ENCODE results near the gene VAV2.

VAV2 gene

GRCh38 chr9:133752739-133753446, 239.2 kb downstream of the VAV2 start:
- ATAC-seq, result no peak

GRCh38 chr9:133750982-133751649, 241.0 kb downstream of the VAV2 start:
- no peak; the same call in 2 of the 3 replicates for ATAC-seq
- no peak for TF ChIP-seq OSR1 (CRISPR knock-in tag; IDR thresholded peaks at IDR 0.05)
- TF ChIP-seq, protein P1, sequence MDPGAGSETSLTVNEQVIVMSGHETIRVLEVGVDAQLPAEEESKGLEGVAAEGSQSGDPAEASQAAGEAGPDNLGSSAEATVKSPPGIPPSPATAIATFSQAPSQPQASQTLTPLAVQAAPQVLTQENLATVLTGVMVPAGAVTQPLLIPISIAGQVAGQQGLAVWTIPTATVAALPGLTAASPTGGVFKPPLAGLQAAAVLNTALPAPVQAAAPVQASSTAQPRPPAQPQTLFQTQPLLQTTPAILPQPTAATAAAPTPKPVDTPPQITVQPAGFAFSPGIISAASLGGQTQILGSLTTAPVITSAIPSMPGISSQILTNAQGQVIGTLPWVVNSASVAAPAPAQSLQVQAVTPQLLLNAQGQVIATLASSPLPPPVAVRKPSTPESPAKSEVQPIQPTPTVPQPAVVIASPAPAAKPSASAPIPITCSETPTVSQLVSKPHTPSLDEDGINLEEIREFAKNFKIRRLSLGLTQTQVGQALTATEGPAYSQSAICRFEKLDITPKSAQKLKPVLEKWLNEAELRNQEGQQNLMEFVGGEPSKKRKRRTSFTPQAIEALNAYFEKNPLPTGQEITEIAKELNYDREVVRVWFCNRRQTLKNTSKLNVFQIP (CRISPR knock-in tag; IDR thresholded peaks at IDR 0.05; ENCODE audit: borderline replicate concordance, low read depth), result no peak
- TF ChIP-seq ZFP3 (CRISPR knock-in tag; IDR thresholded peaks at IDR 0.05), result no peak
- TF ChIP-seq ZNF8 (CRISPR knock-in tag; IDR thresholded peaks at IDR 0.05), result no peak
- TF ChIP-seq ESRRG (CRISPR knock-in tag; IDR thresholded peaks at IDR 0.05), result no peak
- TF ChIP-seq CSRNP3 (CRISPR knock-in tag; IDR thresholded peaks at IDR 0.05), result no peak
- TF ChIP-seq ARNTL (CRISPR knock-in tag; IDR thresholded peaks at IDR 0.05; ENCODE audit: borderline replicate concordance, low read depth), result no peak
- TF ChIP-seq ISL1 (CRISPR knock-in tag; IDR thresholded peaks at IDR 0.05), result no peak
- TF ChIP-seq ZFP30 (CRISPR knock-in tag; IDR thresholded peaks at IDR 0.05), result no peak
- TF ChIP-seq SNAI2 (CRISPR knock-in tag; IDR thresholded peaks at IDR 0.05), result no peak
- TF ChIP-seq, protein P2, sequence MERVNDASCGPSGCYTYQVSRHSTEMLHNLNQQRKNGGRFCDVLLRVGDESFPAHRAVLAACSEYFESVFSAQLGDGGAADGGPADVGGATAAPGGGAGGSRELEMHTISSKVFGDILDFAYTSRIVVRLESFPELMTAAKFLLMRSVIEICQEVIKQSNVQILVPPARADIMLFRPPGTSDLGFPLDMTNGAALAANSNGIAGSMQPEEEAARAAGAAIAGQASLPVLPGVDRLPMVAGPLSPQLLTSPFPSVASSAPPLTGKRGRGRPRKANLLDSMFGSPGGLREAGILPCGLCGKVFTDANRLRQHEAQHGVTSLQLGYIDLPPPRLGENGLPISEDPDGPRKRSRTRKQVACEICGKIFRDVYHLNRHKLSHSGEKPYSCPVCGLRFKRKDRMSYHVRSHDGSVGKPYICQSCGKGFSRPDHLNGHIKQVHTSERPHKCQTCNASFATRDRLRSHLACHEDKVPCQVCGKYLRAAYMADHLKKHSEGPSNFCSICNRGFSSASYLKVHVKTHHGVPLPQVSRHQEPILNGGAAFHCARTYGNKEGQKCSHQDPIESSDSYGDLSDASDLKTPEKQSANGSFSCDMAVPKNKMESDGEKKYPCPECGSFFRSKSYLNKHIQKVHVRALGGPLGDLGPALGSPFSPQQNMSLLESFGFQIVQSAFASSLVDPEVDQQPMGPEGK (CRISPR knock-in tag; IDR thresholded peaks at IDR 0.05; ENCODE audit: borderline replicate concordance), result no peak
- no peak for TF ChIP-seq PPARA (CRISPR knock-in tag; IDR thresholded peaks at IDR 0.05; ENCODE audit: borderline replicate concordance)

More at GRCh38 chr9:133752739-133753446, 239.2 kb downstream of the VAV2 start:
- TF ChIP-seq CSRNP3 (CRISPR knock-in tag; IDR thresholded peaks at IDR 0.05) (no peak), BACH2 (CRISPR knock-in tag; IDR thresholded peaks at IDR 0.05; ENCODE audit: borderline replicate concordance) (no peak), ESRRG (CRISPR knock-in tag; IDR thresholded peaks at IDR 0.05) (no peak), ARNTL (CRISPR knock-in tag; IDR thresholded peaks at IDR 0.05; ENCODE audit: borderline replicate concordance, low read depth) (no peak), OSR1 (CRISPR knock-in tag; IDR thresholded peaks at IDR 0.05) (no peak), CREB5 (CRISPR knock-in tag; IDR thresholded peaks at IDR 0.05; ENCODE audit: low read depth) (no peak), ISL1 (CRISPR knock-in tag; IDR thresholded peaks at IDR 0.05) (no peak), RARB (CRISPR knock-in tag; IDR thresholded peaks at IDR 0.05) (no peak), ZNF8 (CRISPR knock-in tag; IDR thresholded peaks at IDR 0.05) (no peak), TCF4 (CRISPR knock-in tag; IDR thresholded peaks at IDR 0.05; ENCODE audit: borderline replicate concordance) (no peak), ZFP30 (CRISPR knock-in tag; IDR thresholded peaks at IDR 0.05) (no peak), ZNF70 (CRISPR knock-in tag; IDR thresholded peaks at IDR 0.05) (no peak), ZC3H10 (CRISPR knock-in tag; IDR thresholded peaks at IDR 0.05) (no peak), ZFP3 (CRISPR knock-in tag; IDR thresholded peaks at IDR 0.05) (no peak), TOX (CRISPR knock-in tag; IDR thresholded peaks at IDR 0.05; ENCODE audit: borderline replicate concordance) (no peak), ZNF565 (CRISPR knock-in tag; conservative IDR thresholded peaks at IDR 0.05; ENCODE audit: low read depth) (no peak)
- TF ChIP-seq, protein P3, sequence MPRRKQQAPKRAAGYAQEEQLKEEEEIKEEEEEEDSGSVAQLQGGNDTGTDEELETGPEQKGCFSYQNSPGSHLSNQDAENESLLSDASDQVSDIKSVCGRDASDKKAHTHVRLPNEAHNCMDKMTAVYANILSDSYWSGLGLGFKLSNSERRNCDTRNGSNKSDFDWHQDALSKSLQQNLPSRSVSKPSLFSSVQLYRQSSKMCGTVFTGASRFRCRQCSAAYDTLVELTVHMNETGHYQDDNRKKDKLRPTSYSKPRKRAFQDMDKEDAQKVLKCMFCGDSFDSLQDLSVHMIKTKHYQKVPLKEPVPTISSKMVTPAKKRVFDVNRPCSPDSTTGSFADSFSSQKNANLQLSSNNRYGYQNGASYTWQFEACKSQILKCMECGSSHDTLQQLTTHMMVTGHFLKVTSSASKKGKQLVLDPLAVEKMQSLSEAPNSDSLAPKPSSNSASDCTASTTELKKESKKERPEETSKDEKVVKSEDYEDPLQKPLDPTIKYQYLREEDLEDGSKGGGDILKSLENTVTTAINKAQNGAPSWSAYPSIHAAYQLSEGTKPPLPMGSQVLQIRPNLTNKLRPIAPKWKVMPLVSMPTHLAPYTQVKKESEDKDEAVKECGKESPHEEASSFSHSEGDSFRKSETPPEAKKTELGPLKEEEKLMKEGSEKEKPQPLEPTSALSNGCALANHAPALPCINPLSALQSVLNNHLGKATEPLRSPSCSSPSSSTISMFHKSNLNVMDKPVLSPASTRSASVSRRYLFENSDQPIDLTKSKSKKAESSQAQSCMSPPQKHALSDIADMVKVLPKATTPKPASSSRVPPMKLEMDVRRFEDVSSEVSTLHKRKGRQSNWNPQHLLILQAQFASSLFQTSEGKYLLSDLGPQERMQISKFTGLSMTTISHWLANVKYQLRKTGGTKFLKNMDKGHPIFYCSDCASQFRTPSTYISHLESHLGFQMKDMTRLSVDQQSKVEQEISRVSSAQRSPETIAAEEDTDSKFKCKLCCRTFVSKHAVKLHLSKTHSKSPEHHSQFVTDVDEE (CRISPR knock-in tag; IDR thresholded peaks at IDR 0.05), result no peak
- TF ChIP-seq, protein P1 (CRISPR knock-in tag; IDR thresholded peaks at IDR 0.05; ENCODE audit: borderline replicate concordance, low read depth), result no peak
